Mesenchymal stem cell (in vitro differentiated cells and primary cell): Measurements from ENCODE around the gene ACTL7A.

Experiments
- DNase-seq: peaks from one replicate; pipeline ENCODE4 v3.0.0-alpha.2; 2013
- H2AFZ ChIP-seq: one replicate; pipeline ENCODE4 v1.6.1; 2013; ENCODE audit warnings: low read depth, mild to moderate bottlenecking, control low read depth, inconsistent platforms, low read length, moderate library complexity
- H2AK5ac ChIP-seq: 2 replicates; pipeline ENCODE4 v1.6.1; 2013; ENCODE audit warnings: low read length, moderate library complexity, mild to moderate bottlenecking, inconsistent platforms; ENCODE audit not compliant: severe bottlenecking
- H2BK120ac ChIP-seq: one replicate; pipeline ENCODE4 v1.6.1; 2013; ENCODE audit warnings: low read depth, mild to moderate bottlenecking, inconsistent platforms, low read length, moderate library complexity
- H2BK12ac ChIP-seq, 2 experiments: one replicate each; pipeline ENCODE4 v1.6.1; 2013; ENCODE audit warnings: inconsistent platforms in 2 of 2, low read length in 2 of 2, mild to moderate bottlenecking in 2 of 2, moderate library complexity in 2 of 2, control low read depth in 1 of 2
- H2BK15ac ChIP-seq: one replicate; pipeline ENCODE4 v1.6.1; 2013; ENCODE audit warnings: mild to moderate bottlenecking, low read depth, inconsistent platforms; ENCODE audit not compliant: poor library complexity, severe bottlenecking
- H2BK5ac ChIP-seq: 2 replicates; pipeline ENCODE4 v1.6.1; 2013; ENCODE audit warnings: low read depth, mild to moderate bottlenecking, low read length, control low read depth, inconsistent platforms; ENCODE audit not compliant: poor library complexity, severe bottlenecking
- H3K14ac ChIP-seq, 2 experiments: one replicate each; pipeline ENCODE4 v1.6.1; 2013; ENCODE audit warnings: inconsistent platforms in 2 of 2, low read length in 2 of 2, control low read depth in 1 of 2, mild to moderate bottlenecking in 1 of 2, moderate library complexity in 1 of 2
- H3K18ac ChIP-seq, 2 experiments: one replicate each; pipeline ENCODE4 v1.6.1; 2013; ENCODE audit warnings: inconsistent platforms in 2 of 2, low read length in 2 of 2, control low read depth in 1 of 2, low read depth in 1 of 2, mild to moderate bottlenecking in 1 of 2
- H3K23ac ChIP-seq, 2 experiments: one replicate each; pipeline ENCODE4 v1.6.1; 2013; ENCODE audit warnings: inconsistent platforms in 2 of 2, low read length in 2 of 2, mild to moderate bottlenecking in 2 of 2, moderate library complexity in 2 of 2, control low read depth in 1 of 2
- H3K27ac ChIP-seq: 2 replicates; pipeline ENCODE4 v1.5.1; 2013; ENCODE audit warnings: mild to moderate bottlenecking, moderate library complexity, low read length, control low read depth, inconsistent platforms; ENCODE audit not compliant: poor library complexity, severe bottlenecking
- H3K27me3 ChIP-seq, 2 experiments: 2 replicates each; pipeline versions ENCODE4 v1.6.1 to v1.7.0; 2013; ENCODE audit warnings: low read length in 2 of 2, mild to moderate bottlenecking in 2 of 2, moderate library complexity in 2 of 2, control low read depth in 1 of 2, inconsistent platforms in 1 of 2; ENCODE audit not compliant: control insufficient read depth in 1 of 2, insufficient read depth in 1 of 2
- H3K36me3 ChIP-seq, 2 experiments: 2 replicates each; pipeline versions ENCODE4 v1.6.1 to v1.7.0; 2013; ENCODE audit warnings: low read length in 2 of 2, control low read depth in 1 of 2, inconsistent platforms in 1 of 2, low read depth in 1 of 2, mild to moderate bottlenecking in 1 of 2; ENCODE audit not compliant: insufficient read depth in 2 of 2, control insufficient read depth in 1 of 2
- H3K4ac ChIP-seq, 2 experiments: one replicate each; pipeline ENCODE4 v1.6.1; 2013; ENCODE audit warnings: inconsistent platforms in 2 of 2, low read length in 2 of 2, mild to moderate bottlenecking in 2 of 2, moderate library complexity in 2 of 2, control low read depth in 1 of 2, low read depth in 1 of 2
- H3K4me1 ChIP-seq: 2 replicates; pipeline ENCODE4 v1.6.1; 2013; ENCODE audit warnings: low read depth, low read length, control low read depth; ENCODE audit not compliant: control insufficient read depth, insufficient read depth
- H3K4me2 ChIP-seq: 2 replicates; pipeline ENCODE4 v1.6.1; 2013; ENCODE audit warnings: low read length, mild to moderate bottlenecking, inconsistent platforms; ENCODE audit not compliant: poor library complexity, severe bottlenecking
- H3K4me3 ChIP-seq, 2 experiments: 2 replicates each; pipeline versions ENCODE4 v1.5.1 to v1.7.0; 2013; ENCODE audit warnings: low read length in 2 of 2, mild to moderate bottlenecking in 2 of 2, control low read depth in 1 of 2, low read depth in 1 of 2; ENCODE audit not compliant: insufficient read depth in 1 of 2
- H3K79me1 ChIP-seq: replicated peaks from 2 replicates; pipeline ENCODE4 v1.6.1; 2013; ENCODE audit warnings: mild to moderate bottlenecking, control low read depth, low read length, inconsistent platforms; ENCODE audit not compliant: poor library complexity, severe bottlenecking
- H3K9ac ChIP-seq: 2 replicates; pipeline ENCODE4 v1.7.0; 2013; ENCODE audit warnings: mild to moderate bottlenecking, low read length, moderate library complexity
- H3K9me3 ChIP-seq: 2 replicates; pipeline ENCODE4 v1.7.0; 2013; ENCODE audit warnings: mild to moderate bottlenecking, low read length; ENCODE audit not compliant: control insufficient read depth
- H4K8ac ChIP-seq: one replicate; pipeline ENCODE4 v1.6.1; 2013; ENCODE audit warnings: inconsistent platforms, mild to moderate bottlenecking, low read length, moderate library complexity
- H4K91ac ChIP-seq: one replicate; pipeline ENCODE4 v1.6.1; 2013; ENCODE audit warnings: mild to moderate bottlenecking, low read length, inconsistent platforms
- WGBS: methylation state at CpG from one replicate; pipeline ENCODE4 v1.1.7; 2013; ENCODE audit warnings: mixed read lengths; 5-methylcytosine and 5-hydroxymethylcytosine counted together

The ACTL7A gene

GRCh38 chr9:108816037-108816436, 46.0 kb upstream of the ACTL7A start:
- no peak overlapping the region for H3K14ac ChIP-seq
- no peaks in the 10 kb centered on the region for H3K36me3 ChIP-seq
- H2BK120ac ChIP-seq: no peak overlapping the region
- no peaks in the 10 kb centered on the region for H3K27me3 ChIP-seq
- DNase-seq: no peak
- H3K4me1 ChIP-seq: peaks cover 1% of the 10 kb centered on the region
- H3K4me2 ChIP-seq: no peak overlapping the region
- H3K27ac ChIP-seq: no peak overlapping the region
- H3K9ac ChIP-seq: no peak overlapping the region
- no peak overlapping the region for H2BK15ac ChIP-seq
- WGBS: 72% methylated on average over 10 of the region's 10 CpGs
- H2AK5ac ChIP-seq: no peak overlapping the region
- no peak overlapping the region for H3K18ac ChIP-seq
- no peak overlapping the region for H2BK12ac ChIP-seq
- no peak overlapping the region for H3K4ac ChIP-seq
- no peak overlapping the region for H3K23ac ChIP-seq
- H4K91ac ChIP-seq: no peak overlapping the region
- H3K79me1 ChIP-seq: no peaks in the 10 kb centered on the region
- H2BK5ac ChIP-seq: no peak overlapping the region
- H4K8ac ChIP-seq: no peak overlapping the region
- H3K4me3 ChIP-seq: no peak overlapping the region
- H2AFZ ChIP-seq: no peak overlapping the region
- H3K9me3 ChIP-seq: no peaks in the 10 kb centered on the region

- no peak overlapping the region for H3K4me2 ChIP-seq
- H2BK12ac ChIP-seq: no peak overlapping the region
- no peaks in the 10 kb centered on the region for H3K36me3 ChIP-seq
- H3K4me3 ChIP-seq: no peak overlapping the region
- H3K9me3 ChIP-seq: peaks cover 4% of the 10 kb centered on the region
- peaks cover 0 to 3% of the 10 kb centered on the region in 2 experiments for H3K27me3 ChIP-seq
- H3K18ac ChIP-seq: no peak overlapping the region
- H4K91ac ChIP-seq: no peak overlapping the region
- H3K9ac ChIP-seq: no peak overlapping the region
- DNase-seq: no peak
- H2AFZ ChIP-seq: no peak overlapping the region
- H3K23ac ChIP-seq: no peak overlapping the region
- H3K14ac ChIP-seq: no peak overlapping the region
- no peak overlapping the region for H2BK15ac ChIP-seq
- WGBS: 73% methylated on average over 3 of the region's 3 CpGs
- H2AK5ac ChIP-seq: no peak overlapping the region
- no peak overlapping the region for H3K27ac ChIP-seq
- no peak overlapping the region for H2BK120ac ChIP-seq
- no peak overlapping the region for H4K8ac ChIP-seq
- H3K79me1 ChIP-seq: no peaks in the 10 kb centered on the region
- no peak overlapping the region for H3K4ac ChIP-seq
- H2BK5ac ChIP-seq: no peak overlapping the region
- no peaks in the 10 kb centered on the region for H3K4me1 ChIP-seq
Observed at GRCh38 chr9:108823829-108824228, 38.2 kb upstream of the ACTL7A start.

- no peak for DNase-seq
- H2AFZ ChIP-seq: no peak overlapping the region
- H2AK5ac ChIP-seq: no peak overlapping the region
- no peaks in the 10 kb centered on the region for H3K9me3 ChIP-seq
- no peak overlapping the region for H3K27ac ChIP-seq
- H3K18ac ChIP-seq: no peak overlapping the region
- H3K4me1 ChIP-seq: no peaks in the 10 kb centered on the region
- no peak overlapping the region for H3K4me3 ChIP-seq
- H4K8ac ChIP-seq: no peak overlapping the region
- WGBS: no CpG with 5 or more reads among the region's 2 CpGs
- H2BK12ac ChIP-seq: no peak overlapping the region
- H3K23ac ChIP-seq: no peak overlapping the region
- H3K14ac ChIP-seq: no peak overlapping the region
- peaks cover 0 to 2% of the 10 kb centered on the region in 2 experiments for H3K27me3 ChIP-seq
- H2BK5ac ChIP-seq: no peak overlapping the region
- no peak overlapping the region for H4K91ac ChIP-seq
- H3K36me3 ChIP-seq: no peaks in the 10 kb centered on the region
- no peak overlapping the region for H2BK15ac ChIP-seq
- no peak overlapping the region for H3K4me2 ChIP-seq
- no peak overlapping the region for H3K4ac ChIP-seq
- no peak overlapping the region for H2BK120ac ChIP-seq
- no peak overlapping the region for H3K9ac ChIP-seq
- H3K79me1 ChIP-seq: no peaks in the 10 kb centered on the region
Observed at GRCh38 chr9:108830272-108830671, 31.8 kb upstream of the ACTL7A start.

DNA sequence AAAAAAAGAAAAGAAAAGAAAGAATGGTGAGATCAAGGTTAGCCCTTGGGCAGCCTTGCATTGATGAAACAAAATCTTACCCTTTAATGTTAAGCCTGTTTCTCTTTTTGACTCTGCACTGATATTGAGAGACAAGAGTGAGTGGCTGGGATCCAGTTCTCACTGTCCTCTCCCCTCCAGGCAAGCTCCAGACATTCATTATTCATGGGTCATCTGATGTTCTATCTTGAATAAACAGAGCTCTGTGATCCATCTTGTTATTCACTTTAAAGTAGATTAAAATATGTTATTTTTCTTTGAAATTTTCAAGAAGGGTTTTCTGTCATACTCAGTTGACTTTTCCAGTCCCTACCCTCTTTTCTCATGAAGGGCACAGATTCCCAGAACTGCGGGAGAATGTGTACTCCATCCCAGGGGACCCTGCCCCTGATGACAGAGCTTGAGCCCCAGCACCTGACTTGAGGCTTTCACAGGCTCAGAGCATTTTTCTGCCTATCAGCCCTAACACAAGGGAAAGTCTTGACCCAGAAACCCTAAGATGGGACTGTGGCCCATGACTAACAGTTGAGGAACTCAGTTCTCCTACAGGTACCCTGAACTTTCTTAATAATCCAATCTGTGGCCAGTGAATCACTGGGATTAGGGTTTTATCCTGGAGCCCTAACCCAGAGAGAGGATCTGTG, 30.4 kb upstream of the ACTL7A start:
- H2AK5ac ChIP-seq: no peak overlapping the region
- H3K4me1 ChIP-seq: no peaks in the 10 kb centered on the region
- no peak overlapping the region for H4K91ac ChIP-seq
- H3K27me3 ChIP-seq: no peaks in the 10 kb centered on the region
- H3K4ac ChIP-seq: no peak overlapping the region
- no peak for DNase-seq
- no peak overlapping the region for H3K18ac ChIP-seq
- H3K9ac ChIP-seq: no peak overlapping the region
- H3K79me1 ChIP-seq: no peaks in the 10 kb centered on the region
- H2BK12ac ChIP-seq: no peak overlapping the region
- no peaks in the 10 kb centered on the region for H3K36me3 ChIP-seq
- H3K27ac ChIP-seq: no peak overlapping the region
- H2AFZ ChIP-seq: no peak overlapping the region
- H3K4me2 ChIP-seq: no peak overlapping the region
- H3K4me3 ChIP-seq: no peak overlapping the region
- H2BK120ac ChIP-seq: no peak overlapping the region
- H2BK5ac ChIP-seq: no peak overlapping the region
- H2BK15ac ChIP-seq: no peak overlapping the region
- no peak overlapping the region for H3K23ac ChIP-seq
- H4K8ac ChIP-seq: no peak overlapping the region
- H3K14ac ChIP-seq: no peak overlapping the region
- WGBS: 92% methylated on average over 1 of the region's 1 CpG
- no peaks in the 10 kb centered on the region for H3K9me3 ChIP-seq
